ENCODE measurements around the gene RNPEPL1.
A peak's percentile ranks its signal among the peaks of the same experiment; 100 is the strongest.

The RNPEPL1 gene

GRCh38 chr2:240591226-240591625 is 22.9 kb downstream of the RNPEPL1 start:
- H3K4me1 ChIP-seq (ENCODE audit: control extremely low read depth in 1 of 4, control insufficient read depth in 4 of 4, insufficient read depth in 4 of 4, low read length in 3 of 4): peaks cover 2 to 17% (median 16%) of the 10 kb centered on the region in 4 experiments

GRCh38 chr2:240591784-240592183 is 23.5 kb downstream of the RNPEPL1 start:
- CTCF ChIA-PET: no interaction called here
- Histone ChIP-seq H3K27ac (ENCODE audit: insufficient read depth in 1 of 2, low read depth in 1 of 2, low read length in 2 of 2, poor library complexity in 1 of 2, severe bottlenecking in 2 of 2) (no peak overlapping the region), H3K4me3 (ENCODE audit: control insufficient read depth in 1 of 7, extremely low read depth in 1 of 7, insufficient read depth in 4 of 7, low read depth in 2 of 7, low read length in 6 of 7) (no peak overlapping the region), H3K9me3 (ENCODE audit: control extremely low read depth in 1 of 5, control insufficient read depth in 4 of 5, insufficient read depth in 2 of 5, low read depth in 1 of 5, low read length in 4 of 5) (no peaks in the 10 kb centered on the region), H3K36me3 (ENCODE audit: control insufficient read depth in 4 of 4, insufficient read depth in 4 of 4, low read length in 3 of 4) (peaks cover 5 to 55% (median 38%) of the 10 kb centered on the region in 4 experiments), H3K27me3 (replicated peaks in 2 of 5; ENCODE audit: control insufficient read depth in 4 of 5, insufficient read depth in 5 of 5, low read length in 4 of 5) (no peaks in the 10 kb centered on the region), H3K4me1 (ENCODE audit: control extremely low read depth in 1 of 4, control insufficient read depth in 4 of 4, insufficient read depth in 4 of 4, low read length in 3 of 4) (peaks cover 2 to 17% (median 16%) of the 10 kb centered on the region in 4 experiments)
- 96% methylated on average over 13 of the region's 13 CpGs for WGBS (ENCODE audit: insufficient coverage)
- no peak for DNase-seq
- POLR2A ChIA-PET: no interaction called here

More at GRCh38 chr2:240591226-240591625, 22.9 kb downstream of the RNPEPL1 start:
- ChIA-PET POLR2A (no interaction called here), CTCF (no interaction called here)
- Histone ChIP-seq H3K36me3 (ENCODE audit: control insufficient read depth in 4 of 4, insufficient read depth in 4 of 4, low read length in 3 of 4) (peaks cover 5 to 50% (median 36%) of the 10 kb centered on the region in 4 experiments), H3K27me3 (replicated peaks in 2 of 5; ENCODE audit: control insufficient read depth in 4 of 5, insufficient read depth in 5 of 5, low read length in 4 of 5) (no peaks in the 10 kb centered on the region), H3K9me3 (ENCODE audit: control extremely low read depth in 1 of 5, control insufficient read depth in 4 of 5, insufficient read depth in 2 of 5, low read depth in 1 of 5, low read length in 4 of 5) (no peaks in the 10 kb centered on the region), H3K27ac (ENCODE audit: insufficient read depth in 1 of 2, low read depth in 1 of 2, low read length in 2 of 2, poor library complexity in 1 of 2, severe bottlenecking in 2 of 2) (no peak overlapping the region), H3K4me3 (ENCODE audit: control insufficient read depth in 1 of 7, extremely low read depth in 1 of 7, insufficient read depth in 4 of 7, low read depth in 2 of 7, low read length in 6 of 7) (no peak overlapping the region)
- WGBS (ENCODE audit: insufficient coverage): 80% methylated on average over 1 of the region's 6 CpGs
- DNase-seq: no peak

- H3K27me3 ChIP-seq (replicated peaks in 2 of 5; ENCODE audit: control insufficient read depth in 4 of 5, insufficient read depth in 5 of 5, low read length in 4 of 5): no peaks in the 10 kb centered on the region
- peaks cover 0 to 4% (median 3%) of the 10 kb centered on the region in 4 experiments for H3K4me1 ChIP-seq (ENCODE audit: control extremely low read depth in 1 of 4, control insufficient read depth in 4 of 4, insufficient read depth in 4 of 4, low read length in 3 of 4)
- no peak overlapping the region for H3K4me3 ChIP-seq (ENCODE audit: control insufficient read depth in 1 of 7, extremely low read depth in 1 of 7, insufficient read depth in 4 of 7, low read depth in 2 of 7, low read length in 6 of 7)
- WGBS (ENCODE audit: insufficient coverage): 98% methylated on average over 20 of the region's 20 CpGs
- POLR2A ChIA-PET: no interaction called here
- CTCF ChIA-PET: interaction anchor here (0.7 kb wide), 1 partner anchor 129 kb away, joined by 3 read pairs; no protein-coding TSS in a partner anchor
- peaks cover 5 to 60% (median 42%) of the 10 kb centered on the region in 4 experiments for H3K36me3 ChIP-seq (ENCODE audit: control insufficient read depth in 4 of 4, insufficient read depth in 4 of 4, low read length in 3 of 4)
- H3K9me3 ChIP-seq (ENCODE audit: control extremely low read depth in 1 of 5, control insufficient read depth in 4 of 5, insufficient read depth in 2 of 5, low read depth in 1 of 5, low read length in 4 of 5): no peaks in the 10 kb centered on the region
- no peak overlapping the region for H3K27ac ChIP-seq (ENCODE audit: insufficient read depth in 1 of 2, low read depth in 1 of 2, low read length in 2 of 2, poor library complexity in 1 of 2, severe bottlenecking in 2 of 2)
- DNase-seq: no peak
Observed at GRCh38 chr2:240593026-240593702, 24.9 kb downstream of the RNPEPL1 start.

- Histone ChIP-seq H3K4me1 (ENCODE audit: control extremely low read depth in 1 of 4, control insufficient read depth in 4 of 4, insufficient read depth in 4 of 4, low read length in 3 of 4) (no peaks in the 10 kb centered on the region), H3K9me3 (ENCODE audit: control extremely low read depth in 1 of 5, control insufficient read depth in 4 of 5, insufficient read depth in 2 of 5, low read depth in 1 of 5, low read length in 4 of 5) (no peaks in the 10 kb centered on the region), H3K27me3 (replicated peaks in 2 of 5; ENCODE audit: control insufficient read depth in 4 of 5, insufficient read depth in 5 of 5, low read length in 4 of 5) (no peaks in the 10 kb centered on the region), H3K4me3 (ENCODE audit: control insufficient read depth in 1 of 7, extremely low read depth in 1 of 7, insufficient read depth in 4 of 7, low read depth in 2 of 7, low read length in 6 of 7) (no peak overlapping the region), H3K36me3 (ENCODE audit: control insufficient read depth in 4 of 4, insufficient read depth in 4 of 4, low read length in 3 of 4) (peaks cover 5 to 67% (median 44%) of the 10 kb centered on the region in 4 experiments), H3K27ac (ENCODE audit: insufficient read depth in 1 of 2, low read depth in 1 of 2, low read length in 2 of 2, poor library complexity in 1 of 2, severe bottlenecking in 2 of 2) (no peak overlapping the region)
- no peak for DNase-seq
- CTCF ChIA-PET: interaction anchor here (0.7 to 1.1 kb wide), 4 partner anchors 8 to 22 kb away, joined by 3 read pairs; no protein-coding TSS in a partner anchor
- POLR2A ChIA-PET: no interaction called here
- WGBS (ENCODE audit: insufficient coverage): 96% methylated on average over 17 of the region's 19 CpGs
Observed at GRCh38 chr2:240593703-240594451, 25.6 kb downstream of the RNPEPL1 start.

GRCh38 chr2:240594511-240595380 is 26.5 kb downstream of the RNPEPL1 start:
- ChIA-PET CTCF (interaction anchor here (0.7 to 1.4 kb wide), 5 partner anchors 9 to 22 kb away, joined by 3 read pairs; no protein-coding TSS in a partner anchor), POLR2A (no interaction called here)
- H3K9me3 ChIP-seq (ENCODE audit: control extremely low read depth in 1 of 5, control insufficient read depth in 4 of 5, insufficient read depth in 2 of 5, low read depth in 1 of 5, low read length in 4 of 5): no peaks in the 10 kb centered on the region
- H3K27ac ChIP-seq (ENCODE audit: insufficient read depth in 1 of 2, low read depth in 1 of 2, low read length in 2 of 2, poor library complexity in 1 of 2, severe bottlenecking in 2 of 2): no peak overlapping the region
- peaks cover 8 to 68% (median 39%) of the 10 kb centered on the region in 4 experiments for H3K36me3 ChIP-seq (ENCODE audit: control insufficient read depth in 4 of 4, insufficient read depth in 4 of 4, low read length in 3 of 4)
- no peak for DNase-seq
- H3K4me3 ChIP-seq (ENCODE audit: control insufficient read depth in 1 of 7, extremely low read depth in 1 of 7, insufficient read depth in 4 of 7, low read depth in 2 of 7, low read length in 6 of 7): no peak overlapping the region
- no peaks in the 10 kb centered on the region for H3K4me1 ChIP-seq (ENCODE audit: control extremely low read depth in 1 of 4, control insufficient read depth in 4 of 4, insufficient read depth in 4 of 4, low read length in 3 of 4)
- H3K27me3 ChIP-seq (replicated peaks in 2 of 5; ENCODE audit: control insufficient read depth in 4 of 5, insufficient read depth in 5 of 5, low read length in 4 of 5): no peaks in the 10 kb centered on the region
- 97% methylated on average over 25 of the region's 34 CpGs for WGBS (ENCODE audit: insufficient coverage)

GRCh38 chr2:240595381-240596079 is 27.2 kb downstream of the RNPEPL1 start:
- DNase-seq: peak in 2 of 3 donors; percentile 57 to 61
- H3K4me1 ChIP-seq (ENCODE audit: control extremely low read depth in 1 of 4, control insufficient read depth in 4 of 4, insufficient read depth in 4 of 4, low read length in 3 of 4): no peaks in the 10 kb centered on the region
- no peaks in the 10 kb centered on the region for H3K27me3 ChIP-seq (replicated peaks in 2 of 5; ENCODE audit: control insufficient read depth in 4 of 5, insufficient read depth in 5 of 5, low read length in 4 of 5)
- H3K4me3 ChIP-seq (ENCODE audit: control insufficient read depth in 1 of 7, extremely low read depth in 1 of 7, insufficient read depth in 4 of 7, low read depth in 2 of 7, low read length in 6 of 7): no peak overlapping the region
- POLR2A ChIA-PET: no interaction called here
- H3K36me3 ChIP-seq (ENCODE audit: control insufficient read depth in 4 of 4, insufficient read depth in 4 of 4, low read length in 3 of 4): peaks cover 6 to 62% (median 33%) of the 10 kb centered on the region in 4 experiments
- WGBS (ENCODE audit: insufficient coverage): 74% methylated on average over 15 of the region's 18 CpGs
- H3K9me3 ChIP-seq (ENCODE audit: control extremely low read depth in 1 of 5, control insufficient read depth in 4 of 5, insufficient read depth in 2 of 5, low read depth in 1 of 5, low read length in 4 of 5): no peaks in the 10 kb centered on the region
- CTCF ChIA-PET: interaction anchor here (1.4 kb wide), 1 partner anchor 21 kb away, joined by 3 read pairs; no protein-coding TSS in a partner anchor
- no peak overlapping the region for H3K27ac ChIP-seq (ENCODE audit: insufficient read depth in 1 of 2, low read depth in 1 of 2, low read length in 2 of 2, poor library complexity in 1 of 2, severe bottlenecking in 2 of 2)

Measured in common myeloid progenitor, CD34-positive (primary cell).